Pancreas (tissue), 10 donors: ENCODE data around the gene BARX1. TPM values are rescaled to one million over a fixed set of nuclear protein-coding genes. Genes with fewer than 3 reads are reported as not detected.

ENCODE experiments used
- ATAC-seq, 4 donors: fragments of 200-7000 bp; cut with Tn5 transposase; one replicate each; pipeline versions ENCODE4 v1.8.0 to v1.9.1; 2020; ENCODE audit warnings: mild to moderate bottlenecking in 4 of 4, moderate library complexity in 4 of 4
- DNase-seq, 6 donors: peaks; one replicate each; pipeline ENCODE4 v3.0.0-alpha.2; 2020
- FAIRE-seq: peaks from 2 replicates; lab custom pipeline; 2012; peaks lifted over from hg19 to GRCh38; lab: Jason Lieb, UNC
- H3K27ac ChIP-seq, 4 donors: fragments of 200-600 bp; sonication (generic); 1 replicate in 3 of 4; 2 replicates in 1 of 4; pipeline versions ENCODE4 v1.5.0 to v1.8.0; 2020
- H3K27me3 ChIP-seq, 4 donors: fragments of 200-600 bp; one replicate each; pipeline ENCODE4 v1.8.0; 2021
- H3K36me3 ChIP-seq, 3 donors: fragments of 200-600 bp; sonication (generic) in 1 of 3; one replicate each; pipeline versions ENCODE4 v1.5.0 to v1.8.0; 2020 to 2021
- H3K4me1 ChIP-seq, 3 donors: fragments of 200-600 bp; one replicate each; pipeline ENCODE4 v1.8.0; 2021
- H3K4me3 ChIP-seq, 4 donors: fragments of 200-600 bp; sonication (generic) in 2 of 4; one replicate each; pipeline versions ENCODE4 v1.5.0 to v1.8.0; 2020 to 2021
- H3K9me3 ChIP-seq, 4 donors: fragments of 200-600 bp; one replicate each; pipeline ENCODE4 v1.8.0; 2021
- CTCF ChIP-seq, 4 donors: fragments of 200-600 bp; sonication (generic) in 3 of 4; IDR thresholded peaks; one replicate each; pipeline versions ENCODE4 v1.5.0 to v1.8.0; 2021; ENCODE audit warnings: antibody characterized with exemption in 4 of 4
- WGBS, 2 donors: extraction: QIAGEN DNeasy Blood & Tissue Kit; methylation state at CpG; one replicate each; pipeline ENCODE4 v1.1.7; 2013; 5-methylcytosine and 5-hydroxymethylcytosine counted together
- intact Hi-C, 3 donors: fragments of 100-400 bp; cut with DNase I; formaldehyde crosslinking; loops; one replicate each; pipeline versions ENCODE4 v1.11.1 to v1.14.2; 2022
- polyA plus RNA-seq, 2 donors: library from polyadenylated mRNA; stranded (reverse); fragments of 200-250 nt; gene quantifications; one replicate each; pipeline ENCODE4 v1.2.3, GENCODE V29; 2013
- total RNA-seq, 6 donors: library from RNA; stranded (reverse); fragmentation: NEBNext Ultra II Directional in 4 of 6; extraction: Animal tissue kit (Norgen Biotek cat#: 25700) in 4 of 6; gene quantifications; one replicate each; pipeline versions ENCODE4 v1.2.1 to v1.2.4, GENCODE V29; 2021 to 2023
- donor health status: healthy with polysubstance abuse.
- donor health status: DM: no; HTN: no; CAD: no; lungs with moderate emphysema.
- donor health status: DM: no; HTN: no; CAD: no.
- donor health status: control.
- donor health status: control.
- donor health status: Bipolar disorder and iron deficiency.
- donor health status: DM: yes; HTN: yes; CAD: no.
- donor health status: DM: no; HTN: no; CAD: no.
- donor health status: DM: no; HTN: no; CAD: no.
- donor health status: DM: yes; HTN: yes; CAD: no.

The BARX1 gene
- total and polyA plus RNA-seq, 8 donors = 0.19 to 3.7 (median 1.1) TPM; not detected in 3

DNA sequence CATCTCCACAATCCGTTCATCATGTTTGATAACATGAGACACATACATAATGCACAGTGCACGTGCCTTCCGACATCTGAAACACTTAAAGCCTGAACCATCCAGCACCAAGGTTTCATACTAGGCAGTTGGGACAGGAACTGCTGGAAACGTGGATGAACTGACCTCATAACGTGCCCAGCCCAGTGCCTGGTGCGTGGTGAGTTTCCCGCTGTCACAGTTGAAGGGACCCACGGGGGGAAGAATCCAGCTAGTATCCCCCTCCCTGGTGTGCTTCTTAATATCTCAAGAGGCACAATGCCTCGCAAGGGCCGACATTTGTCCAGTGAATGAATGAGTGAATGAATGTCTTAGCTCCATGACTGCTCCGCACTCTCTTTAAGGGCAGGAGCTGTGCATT, 23.2 kb downstream of the BARX1 start:
- Histone ChIP-seq H3K4me1 (no peaks in the 10 kb centered on the region), H3K9me3 (no peaks in the 10 kb centered on the region), H3K27me3 (no peaks in the 10 kb centered on the region), H3K36me3 (no peaks in the 10 kb centered on the region), H3K27ac (no peak overlapping the region), H3K4me3 (no peak overlapping the region)
- WGBS, 2 donors = 64 to 71% methylated on average over 11 of the region's 11 CpGs
- ATAC-seq = no peak
- no peak for DNase-seq
- intact Hi-C loops = no loop called here
- no peak for TF ChIP-seq CTCF (IDR thresholded peaks at IDR 0.05)
- FAIRE-seq = no peak

- Histone ChIP-seq H3K9me3 (no peaks in the 10 kb centered on the region), H3K27me3 (no peaks in the 10 kb centered on the region), H3K36me3 (no peaks in the 10 kb centered on the region), H3K4me1 (no peaks in the 10 kb centered on the region), H3K4me3 (no peak overlapping the region), H3K27ac (no peak overlapping the region)
- ATAC-seq (no peak), DNase-seq (no peak), FAIRE-seq (no peak)
- WGBS, 2 donors = 49 to 51% methylated on average over 8 of the region's 8 CpGs
- intact Hi-C loops = no loop called here
- TF ChIP-seq CTCF (IDR thresholded peaks at IDR 0.05) = no peak
Measured at GRCh38 chr9:93930070-93930469, 25.1 kb downstream of the BARX1 start.

GRCh38 chr9:93929231-93929630, 25.9 kb downstream of the BARX1 start:
- no peak overlapping the region for H3K27ac ChIP-seq
- intact Hi-C loops = no loop called here
- ATAC-seq (no peak), DNase-seq (no peak), FAIRE-seq (no peak)
- H3K4me3 ChIP-seq = no peak overlapping the region
- H3K9me3 ChIP-seq = no peaks in the 10 kb centered on the region
- H3K36me3 ChIP-seq = no peaks in the 10 kb centered on the region
- H3K27me3 ChIP-seq = no peaks in the 10 kb centered on the region
- TF ChIP-seq CTCF (IDR thresholded peaks at IDR 0.05) = no peak
- H3K4me1 ChIP-seq = no peaks in the 10 kb centered on the region
- WGBS, 2 donors = 60 to 61% methylated on average over 1 of the region's 1 CpG

GRCh38 chr9:93922535-93922934, 32.6 kb downstream of the BARX1 start:
- WGBS, 2 donors = 68 to 74% methylated on average over 4 of the region's 4 CpGs
- ATAC-seq (no peak), FAIRE-seq (no peak), DNase-seq (no peak)
- no peaks in the 10 kb centered on the region for H3K9me3 ChIP-seq
- TF ChIP-seq CTCF (IDR thresholded peaks at IDR 0.05) = no peak
- no peak overlapping the region for H3K27ac ChIP-seq
- intact Hi-C loops = no loop called here
- H3K4me1 ChIP-seq = no peaks in the 10 kb centered on the region
- no peaks in the 10 kb centered on the region for H3K36me3 ChIP-seq
- no peaks in the 10 kb centered on the region for H3K27me3 ChIP-seq
- no peak overlapping the region for H3K4me3 ChIP-seq

DNA sequence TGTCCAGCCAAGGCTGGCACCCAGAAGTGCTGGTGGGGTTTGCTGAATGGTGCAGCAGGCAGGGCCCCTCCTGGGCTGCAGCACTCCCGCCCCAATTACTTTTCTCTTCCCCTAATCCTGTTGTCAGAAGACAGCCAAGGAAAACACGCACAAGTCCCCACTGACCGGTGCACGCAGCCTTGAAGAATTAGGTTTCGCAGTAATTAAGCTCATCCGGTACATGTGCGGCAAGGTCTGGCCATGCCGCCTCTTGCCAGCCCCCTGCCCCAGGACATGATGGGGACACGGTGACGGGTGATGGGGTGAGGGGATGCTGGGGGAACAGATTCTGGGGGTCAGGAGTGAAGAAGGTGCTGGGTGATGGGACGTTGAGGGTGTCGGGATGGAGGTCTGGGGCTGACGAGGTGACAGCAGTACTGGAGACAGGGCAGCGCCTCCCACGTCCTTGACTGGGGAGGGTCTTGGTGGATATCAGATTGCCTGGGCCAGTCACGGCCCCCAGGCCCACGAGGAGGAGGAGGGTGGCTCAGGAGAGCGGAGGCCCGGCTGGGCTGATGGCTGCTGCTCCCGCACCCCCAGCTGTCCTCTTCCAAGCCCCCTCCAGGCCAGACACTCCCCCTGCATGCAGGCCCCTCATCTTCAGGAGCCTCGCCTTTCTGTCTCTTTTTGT, 34.9 kb downstream of the BARX1 start:
- intact Hi-C loops = no loop called here
- DNase-seq (peak in 1 of 6 donors; percentile 43), ATAC-seq (no peak), FAIRE-seq (no peak)
- no peak for TF ChIP-seq CTCF (IDR thresholded peaks at IDR 0.05)
- Histone ChIP-seq H3K9me3 (no peaks in the 10 kb centered on the region), H3K36me3 (no peaks in the 10 kb centered on the region), H3K4me1 (no peaks in the 10 kb centered on the region), H3K27me3 (no peaks in the 10 kb centered on the region), H3K4me3 (no peak overlapping the region), H3K27ac (no peak overlapping the region)
- WGBS, 2 donors = 70 to 72% methylated on average over 21 of the region's 21 CpGs
